WI38 (cell line): Measurements from ENCODE around the gene ZDHHC9.

ENCODE experiments used
- H3K4me3 ChIP-seq: 2 replicates; pipeline ENCODE4 v1.5.1; 2011; ENCODE audit warnings: low read depth, mild to moderate bottlenecking, control low read depth, low read length
- CTCF ChIP-seq: IDR thresholded peaks from 2 replicates; pipeline ENCODE4 v1.5.1; 2012; ENCODE audit warnings: low read depth, mild to moderate bottlenecking, control low read depth, low read length

Gene ZDHHC9

GRCh38 chrX:129779086-129779672, 64.5 kb downstream of the ZDHHC9 start:
- TF ChIP-seq CTCF = no peak
- H3K4me3 ChIP-seq = no peak overlapping the region

- H3K4me3 ChIP-seq = no peak overlapping the region
- no peak for TF ChIP-seq CTCF
These were observed 66.3 kb downstream of the ZDHHC9 start for GRCh38 chrX:129777218-129778030.

- no peak overlapping the region for H3K4me3 ChIP-seq
- no peak for TF ChIP-seq CTCF
These were observed 69.8 kb downstream of the ZDHHC9 start for GRCh38 chrX:129773649-129774458.

GRCh38 chrX:129772796-129773431, 70.8 kb downstream of the ZDHHC9 start:
- no peak overlapping the region for H3K4me3 ChIP-seq
- TF ChIP-seq CTCF = no peak

GRCh38 chrX:129771266-129771995, 72.3 kb downstream of the ZDHHC9 start:
- no peak overlapping the region for H3K4me3 ChIP-seq
- no peak for TF ChIP-seq CTCF

GRCh38 chrX:129769467-129770154, 74.1 kb downstream of the ZDHHC9 start:
- H3K4me3 ChIP-seq = no peak overlapping the region
- no peak for TF ChIP-seq CTCF
